ENCODE measurements around the gene LRP5.

The LRP5 gene

DNA sequence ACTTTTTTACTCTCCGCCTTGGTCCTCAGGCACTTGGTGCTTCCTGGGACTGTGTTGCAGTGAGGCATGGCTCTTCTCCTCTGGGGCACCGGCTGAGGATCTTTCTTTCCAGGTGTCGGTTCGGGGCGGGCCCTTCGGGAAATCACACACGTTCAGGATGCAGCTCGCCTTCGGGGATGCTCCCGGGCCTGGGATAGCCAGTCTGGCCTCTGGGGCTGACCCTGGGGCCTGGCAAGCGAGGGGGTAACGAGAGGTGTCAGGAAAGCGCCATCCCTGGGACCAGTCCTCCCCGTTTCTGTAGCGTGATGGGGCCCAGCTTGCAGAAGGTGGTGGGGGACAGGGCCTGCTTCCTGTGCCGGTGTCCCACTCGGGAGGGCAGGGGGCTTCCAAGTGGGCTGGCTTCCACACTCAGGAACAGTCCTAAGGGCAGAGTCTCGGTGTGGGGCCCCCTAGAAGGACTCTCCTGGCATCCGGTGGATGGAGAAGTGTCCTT, 53.6 kb downstream of the LRP5 start:
- TF ChIP-seq TAF1 (IDR thresholded peaks at IDR 0.05; ENCODE audit: borderline replicate concordance, insufficient read depth, low read length): no peak
- TF ChIP-seq, protein P1, sequence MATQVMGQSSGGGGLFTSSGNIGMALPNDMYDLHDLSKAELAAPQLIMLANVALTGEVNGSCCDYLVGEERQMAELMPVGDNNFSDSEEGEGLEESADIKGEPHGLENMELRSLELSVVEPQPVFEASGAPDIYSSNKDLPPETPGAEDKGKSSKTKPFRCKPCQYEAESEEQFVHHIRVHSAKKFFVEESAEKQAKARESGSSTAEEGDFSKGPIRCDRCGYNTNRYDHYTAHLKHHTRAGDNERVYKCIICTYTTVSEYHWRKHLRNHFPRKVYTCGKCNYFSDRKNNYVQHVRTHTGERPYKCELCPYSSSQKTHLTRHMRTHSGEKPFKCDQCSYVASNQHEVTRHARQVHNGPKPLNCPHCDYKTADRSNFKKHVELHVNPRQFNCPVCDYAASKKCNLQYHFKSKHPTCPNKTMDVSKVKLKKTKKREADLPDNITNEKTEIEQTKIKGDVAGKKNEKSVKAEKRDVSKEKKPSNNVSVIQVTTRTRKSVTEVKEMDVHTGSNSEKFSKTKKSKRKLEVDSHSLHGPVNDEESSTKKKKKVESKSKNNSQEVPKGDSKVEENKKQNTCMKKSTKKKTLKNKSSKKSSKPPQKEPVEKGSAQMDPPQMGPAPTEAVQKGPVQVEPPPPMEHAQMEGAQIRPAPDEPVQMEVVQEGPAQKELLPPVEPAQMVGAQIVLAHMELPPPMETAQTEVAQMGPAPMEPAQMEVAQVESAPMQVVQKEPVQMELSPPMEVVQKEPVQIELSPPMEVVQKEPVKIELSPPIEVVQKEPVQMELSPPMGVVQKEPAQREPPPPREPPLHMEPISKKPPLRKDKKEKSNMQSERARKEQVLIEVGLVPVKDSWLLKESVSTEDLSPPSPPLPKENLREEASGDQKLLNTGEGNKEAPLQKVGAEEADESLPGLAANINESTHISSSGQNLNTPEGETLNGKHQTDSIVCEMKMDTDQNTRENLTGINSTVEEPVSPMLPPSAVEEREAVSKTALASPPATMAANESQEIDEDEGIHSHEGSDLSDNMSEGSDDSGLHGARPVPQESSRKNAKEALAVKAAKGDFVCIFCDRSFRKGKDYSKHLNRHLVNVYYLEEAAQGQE (IDR thresholded peaks at IDR 0.05; ENCODE audit: insufficient read depth in 1 of 2, low read depth in 2 of 2, low read length in 2 of 2): no peak
- TF ChIP-seq SIN3A (IDR thresholded peaks at IDR 0.05; ENCODE audit: borderline replicate concordance, insufficient read depth, low read length): no peak
- TF ChIP-seq POLR2AphosphoS5 (IDR thresholded peaks at IDR 0.05; ENCODE audit: low read depth, low read length): no peak
- TF ChIP-seq FOXP2 (optimal IDR thresholded peaks at IDR 0.05; ENCODE audit: borderline replicate concordance, extremely low read depth, extremely low read length, insufficient read depth): no peak

DNA sequence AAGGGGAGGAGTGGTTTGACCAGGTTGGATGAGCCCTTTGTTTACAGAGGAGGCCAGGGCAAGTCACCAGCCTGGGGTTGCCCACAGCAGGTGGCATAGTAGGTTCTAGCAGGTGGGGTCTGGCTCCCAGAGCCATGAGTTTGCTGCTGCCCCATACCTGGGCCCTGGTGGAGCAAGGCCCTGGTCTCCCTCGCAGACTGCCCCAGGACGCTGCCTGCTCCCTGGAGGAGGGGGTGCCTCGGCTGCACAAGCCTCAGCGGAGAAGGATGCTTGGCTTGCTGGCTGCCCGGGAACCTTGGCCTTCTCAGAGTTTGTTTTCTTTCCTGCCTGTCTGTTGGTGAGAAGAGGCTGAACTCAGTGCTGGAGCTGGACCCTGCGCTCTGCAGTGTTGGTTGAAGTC, 54.9 kb downstream of the LRP5 start:
- TF ChIP-seq SIN3A (IDR thresholded peaks at IDR 0.05; ENCODE audit: borderline replicate concordance, insufficient read depth, low read length) (no peak), TAF1 (IDR thresholded peaks at IDR 0.05; ENCODE audit: borderline replicate concordance, insufficient read depth, low read length) (no peak), FOXP2 (optimal IDR thresholded peaks at IDR 0.05; ENCODE audit: borderline replicate concordance, extremely low read depth, extremely low read length, insufficient read depth) (no peak), POLR2AphosphoS5 (IDR thresholded peaks at IDR 0.05; ENCODE audit: low read depth, low read length) (no peak)
- TF ChIP-seq, protein P1 (IDR thresholded peaks at IDR 0.05; ENCODE audit: insufficient read depth in 1 of 2, low read depth in 2 of 2, low read length in 2 of 2): no peak

DNA sequence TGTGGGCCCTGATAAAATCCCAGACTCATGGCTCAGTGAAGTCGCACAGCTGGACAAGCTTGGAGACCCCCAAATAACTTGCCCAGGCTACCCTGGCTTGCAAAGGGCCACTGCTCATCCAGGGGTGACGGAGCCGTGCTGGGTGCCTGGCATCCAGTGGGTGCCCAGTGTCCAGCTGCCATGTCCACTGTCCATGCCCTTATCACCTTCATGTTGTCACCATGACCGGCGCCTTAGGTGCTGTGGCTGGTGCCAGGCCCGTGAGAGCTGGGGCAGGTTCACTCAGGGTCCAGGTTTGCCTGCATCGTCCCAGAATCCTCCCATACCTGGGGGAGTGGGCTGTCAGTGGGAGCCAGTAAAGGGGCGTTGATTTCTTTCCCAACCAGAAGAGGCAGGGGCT, 57.4 kb downstream of the LRP5 start:
- TF ChIP-seq TAF1 (IDR thresholded peaks at IDR 0.05; ENCODE audit: borderline replicate concordance, insufficient read depth, low read length) (no peak), POLR2AphosphoS5 (IDR thresholded peaks at IDR 0.05; ENCODE audit: low read depth, low read length) (no peak), SIN3A (IDR thresholded peaks at IDR 0.05; ENCODE audit: borderline replicate concordance, insufficient read depth, low read length) (no peak), FOXP2 (optimal IDR thresholded peaks at IDR 0.05; ENCODE audit: borderline replicate concordance, extremely low read depth, extremely low read length, insufficient read depth) (no peak)
- TF ChIP-seq, protein P1 (IDR thresholded peaks at IDR 0.05; ENCODE audit: insufficient read depth in 1 of 2, low read depth in 2 of 2, low read length in 2 of 2): no peak

DNA sequence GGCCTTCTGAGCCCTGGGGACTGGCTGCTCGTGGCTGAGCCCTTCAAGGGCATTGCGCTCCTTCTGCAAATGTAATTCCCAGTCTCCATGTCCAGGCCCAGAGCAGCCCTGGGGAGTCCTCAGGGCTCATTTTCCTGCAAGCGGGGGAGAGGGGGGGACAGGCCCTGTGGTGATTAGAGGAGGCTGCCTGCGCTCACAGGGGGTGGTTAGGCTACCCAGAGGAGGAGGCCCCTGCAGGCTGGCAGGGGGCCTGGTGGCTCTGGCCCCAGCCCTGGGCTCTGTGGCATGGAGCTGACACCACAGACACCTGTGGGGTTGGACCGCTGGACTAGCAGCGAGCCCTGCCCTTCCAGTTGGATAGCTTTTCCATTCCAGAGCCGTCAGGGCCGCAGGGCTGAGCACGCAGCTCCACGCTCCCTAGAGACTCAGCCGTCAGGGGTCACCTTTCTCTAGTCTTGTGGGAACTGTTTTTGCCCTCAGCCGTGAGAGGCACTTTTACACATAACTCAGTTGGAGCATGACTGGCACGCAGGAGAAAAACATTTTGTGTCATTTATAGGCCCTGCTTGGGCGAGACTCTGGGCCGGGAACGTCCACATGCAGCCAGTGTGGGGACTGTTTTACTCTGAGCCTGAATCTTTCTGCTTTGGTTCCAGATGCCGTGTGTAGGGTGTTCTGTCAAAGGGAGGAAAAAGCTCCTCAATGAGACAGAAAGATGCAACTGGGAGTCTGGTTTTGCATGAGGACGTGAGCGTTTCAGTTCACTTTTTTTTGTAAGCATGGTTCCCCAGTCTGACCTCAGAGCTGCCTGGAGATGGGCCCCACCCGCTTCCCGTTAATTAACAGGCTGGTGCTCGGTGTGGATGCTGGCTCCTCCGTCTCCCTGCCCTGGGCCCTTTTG, 58.1 kb downstream of the LRP5 start:
- TF ChIP-seq POLR2AphosphoS5 (IDR thresholded peaks at IDR 0.05; ENCODE audit: low read depth, low read length): no peak
- no peak for TF ChIP-seq FOXP2 (optimal IDR thresholded peaks at IDR 0.05; ENCODE audit: borderline replicate concordance, extremely low read depth, extremely low read length, insufficient read depth)
- no peak for TF ChIP-seq TAF1 (IDR thresholded peaks at IDR 0.05; ENCODE audit: borderline replicate concordance, insufficient read depth, low read length)
- TF ChIP-seq, protein P1 (IDR thresholded peaks at IDR 0.05; ENCODE audit: insufficient read depth in 1 of 2, low read depth in 2 of 2, low read length in 2 of 2): no peak
- no peak for TF ChIP-seq SIN3A (IDR thresholded peaks at IDR 0.05; ENCODE audit: borderline replicate concordance, insufficient read depth, low read length)
